Subcutaneous abdominal adipose tissue (tissue), 5 donors: Measurements from ENCODE around the gene CUBN.
"Not testable (repeated sequence)": the region's sequence is repeated elsewhere in the genome, so short reads cannot be mapped to it uniquely, and the experiment has no call there.

Source experiments
- H3K27ac ChIP-seq: one replicate; pipeline ENCODE4 v1.7.0; 2013; ENCODE audit warnings: low read depth, mild to moderate bottlenecking, inconsistent platforms, low read length, moderate library complexity
- H3K27me3 ChIP-seq, 5 donors: one replicate each; pipeline ENCODE4 v1.7.0; 2013; ENCODE audit warnings: low read length in 5 of 5, inconsistent platforms in 1 of 5; ENCODE audit not compliant: control insufficient read depth in 5 of 5, insufficient read depth in 4 of 5
- H3K36me3 ChIP-seq, 5 donors: one replicate each; pipeline ENCODE4 v1.7.0; 2013; ENCODE audit warnings: low read length in 5 of 5; ENCODE audit not compliant: control insufficient read depth in 5 of 5, insufficient read depth in 5 of 5
- H3K4me1 ChIP-seq, 5 donors: one replicate each; pipeline ENCODE4 v1.7.0; 2013; ENCODE audit warnings: low read length in 5 of 5, mild to moderate bottlenecking in 3 of 5, moderate library complexity in 1 of 5; ENCODE audit not compliant: control insufficient read depth in 5 of 5, insufficient read depth in 5 of 5
- H3K4me3 ChIP-seq, 5 donors: one replicate each; pipeline ENCODE4 v1.7.0; 2013; ENCODE audit warnings: low read length in 5 of 5, low read depth in 1 of 5
- H3K9ac ChIP-seq, 5 donors: one replicate each; pipeline ENCODE4 v1.7.0; 2013; ENCODE audit warnings: low read length in 5 of 5, mild to moderate bottlenecking in 4 of 5, moderate library complexity in 3 of 5
- H3K9me3 ChIP-seq, 5 donors: one replicate each; pipeline ENCODE4 v1.7.0; 2013; ENCODE audit warnings: low read length in 5 of 5; ENCODE audit not compliant: control insufficient read depth in 5 of 5
- donor health status: healthy.
- donor health status: healthy.
- donor health status: healthy.
- donor health status: healthy.
- donor health status: healthy.

Gene CUBN

GRCh38 chr10:16843252-16843870 lies 286.2 kb downstream of the CUBN start:
- H3K4me3 ChIP-seq = no peak overlapping the region
- no peaks in the 10 kb centered on the region for H3K36me3 ChIP-seq
- no peak overlapping the region for H3K27ac ChIP-seq
- H3K9ac ChIP-seq = no peak overlapping the region
- H3K27me3 ChIP-seq = no peaks in the 10 kb centered on the region
- no peaks in the 10 kb centered on the region for H3K9me3 ChIP-seq
- peaks cover 0 to 16% (median 13%) of the 10 kb centered on the region in 5 donors for H3K4me1 ChIP-seq

- Histone ChIP-seq H3K4me1 (peaks cover 0 to 14% (median 10%) of the 10 kb centered on the region in 5 donors), H3K9ac (no peak overlapping the region), H3K27ac (no peak overlapping the region), H3K4me3 (no peak overlapping the region), H3K27me3 (no peaks in the 10 kb centered on the region), H3K9me3 (no peaks in the 10 kb centered on the region), H3K36me3 (no peaks in the 10 kb centered on the region)
Measured at GRCh38 chr10:16835228-16835627, 294.4 kb downstream of the CUBN start.

GRCh38 chr10:16832351-16833080 lies 297.1 kb downstream of the CUBN start:
- H3K36me3 ChIP-seq = no peaks in the 10 kb centered on the region
- peaks cover 0 to 23% (median 10%) of the 10 kb centered on the region in 5 donors for H3K4me1 ChIP-seq
- H3K9ac ChIP-seq = peak overlapping the region in 1 of 5 donors; percentile 19
- peak overlapping the region in 2 of 5 donors; percentile 2 to 28 for H3K4me3 ChIP-seq
- H3K9me3 ChIP-seq = no peaks in the 10 kb centered on the region
- peak overlapping the region; percentile 44 for H3K27ac ChIP-seq
- no peaks in the 10 kb centered on the region for H3K27me3 ChIP-seq

- no peaks in the 10 kb centered on the region for H3K36me3 ChIP-seq
Measured at GRCh38 chr10:16828701-16829175, 300.9 kb downstream of the CUBN start.

GRCh38 chr10:16828114-16828568 lies 301.5 kb downstream of the CUBN start:
- no peak overlapping the region for H3K4me3 ChIP-seq
- no peaks in the 10 kb centered on the region for H3K9me3 ChIP-seq

More at GRCh38 chr10:16828701-16829175, 300.9 kb downstream of the CUBN start:
- H3K9ac ChIP-seq = no peak overlapping the region
- H3K27ac ChIP-seq = no peak overlapping the region
- H3K9me3 ChIP-seq = no peaks in the 10 kb centered on the region
- peak overlapping the region in 1 of 5 donors; percentile 17 for H3K4me3 ChIP-seq
- peaks cover 0 to 23% (median 10%) of the 10 kb centered on the region in 5 donors for H3K4me1 ChIP-seq
- H3K27me3 ChIP-seq = no peaks in the 10 kb centered on the region

GRCh38 chr10:16827474-16827873 lies 302.1 kb downstream of the CUBN start:
- not testable (repeated sequence) for H3K9me3 ChIP-seq, H3K27me3 ChIP-seq, H3K27ac ChIP-seq, H3K9ac ChIP-seq, H3K36me3 ChIP-seq, H3K4me3 ChIP-seq
- H3K4me1 ChIP-seq = peaks cover 0 to 15% (median 4%) of the 10 kb centered on the region in 5 donors

More at GRCh38 chr10:16828114-16828568, 301.5 kb downstream of the CUBN start:
- Histone ChIP-seq H3K4me1 (peaks cover 0 to 19% (median 9%) of the 10 kb centered on the region in 5 donors), H3K27me3 (no peaks in the 10 kb centered on the region), H3K9ac (no peak overlapping the region), H3K36me3 (no peaks in the 10 kb centered on the region), H3K27ac (no peak overlapping the region)

GRCh38 chr10:16822726-16823360 lies 306.8 kb downstream of the CUBN start:
- Histone ChIP-seq H3K27me3 (no peaks in the 10 kb centered on the region), H3K4me1 (peaks cover 0 to 8% (median 3%) of the 10 kb centered on the region in 5 donors), H3K9ac (no peak overlapping the region), H3K4me3 (no peak overlapping the region), H3K36me3 (no peaks in the 10 kb centered on the region), H3K9me3 (peaks cover 0 to 4% (median 0%) of the 10 kb centered on the region in 5 donors), H3K27ac (no peak overlapping the region)

GRCh38 chr10:16822027-16822426 lies 307.6 kb downstream of the CUBN start:
- H3K9me3 ChIP-seq = peaks cover 0 to 4% (median 0%) of the 10 kb centered on the region in 5 donors
- no peak overlapping the region for H3K4me3 ChIP-seq
- peaks cover 0 to 11% (median 3%) of the 10 kb centered on the region in 5 donors for H3K4me1 ChIP-seq
- H3K9ac ChIP-seq = no peak overlapping the region
- H3K27me3 ChIP-seq = no peaks in the 10 kb centered on the region
- no peaks in the 10 kb centered on the region for H3K36me3 ChIP-seq
- H3K27ac ChIP-seq = no peak overlapping the region

- Histone ChIP-seq H3K36me3 (no peaks in the 10 kb centered on the region), H3K27ac (no peak overlapping the region), H3K4me3 (no peak overlapping the region), H3K9me3 (peaks cover 0 to 4% (median 0%) of the 10 kb centered on the region in 5 donors), H3K4me1 (peaks cover 4 to 26% (median 19%) of the 10 kb centered on the region in 5 donors), H3K27me3 (no peaks in the 10 kb centered on the region), H3K9ac (no peak overlapping the region)
Measured at GRCh38 chr10:16820421-16820820, 309.2 kb downstream of the CUBN start.
